Adrenal gland (tissue), 19 donors: Measurements from ENCODE around the gene CT83. TPM values are rescaled to one million over a fixed set of nuclear protein-coding genes. Genes with fewer than 3 reads are reported as not detected.

ENCODE experiments used
- DNase-seq, 7 donors: peaks; one replicate each; pipeline ENCODE4 v3.0.0-alpha.2; 2019 to 2020
- H3K27ac ChIP-seq, 5 donors: fragments of 200-600 bp; sonication (generic) in 4 of 5; 1 replicate in 3 of 5; 2 replicates in 2 of 5; pipeline versions ENCODE4 v1.5.1 to v1.8.0; 2016 to 2020; ENCODE audit warnings: mild to moderate bottlenecking in 1 of 5
- H3K27me3 ChIP-seq: fragments of 200-600 bp; 2 replicates; pipeline ENCODE4 v1.8.0; 2021
- H3K36me3 ChIP-seq, 2 donors: fragments of 200-600 bp; replicated peaks in 1 of 2; 1 replicate in 1 of 2; 2 replicates in 1 of 2; pipeline versions ENCODE4 v1.5.1 to v1.8.0; 2018 to 2022
- H3K4me1 ChIP-seq, 2 donors: fragments of 200-600 bp; replicated peaks in 1 of 2; 1 replicate in 1 of 2; 2 replicates in 1 of 2; pipeline versions ENCODE4 v1.5.1 to v1.8.0; 2018 to 2021
- H3K4me3 ChIP-seq, 4 donors: fragments of 200-600 bp; sonication (generic) in 3 of 4; one replicate each; pipeline ENCODE4 v1.5.1; 2016 to 2018
- H3K9me3 ChIP-seq, 3 donors: fragments of 200-600 bp; sonication (generic) in 1 of 3; replicated peaks in 1 of 3; 1 replicate in 2 of 3; 2 replicates in 1 of 3; pipeline versions ENCODE4 v1.5.1 to v1.8.0; 2016 to 2021
- CTCF ChIP-seq, 6 experiments: fragments of 450-650 bp in 4 of 6; fragments of 200-600 bp in 2 of 6; sonication (generic) in 1 of 6; IDR thresholded peaks; 1 replicate in 5 of 6; 2 replicates in 1 of 6; pipeline versions ENCODE4 v1.5.1 to v1.8.0; 2016 to 2021; ENCODE audit warnings: antibody characterized with exemption in 6 of 6, mild to moderate bottlenecking in 2 of 6, moderate library complexity in 1 of 6
- POLR2A ChIP-seq, 2 donors: fragments of 450-650 bp; IDR thresholded peaks; one replicate each; pipeline ENCODE4 v1.6.1; 2017; ENCODE audit warnings: antibody characterized with exemption in 2 of 2, mild to moderate bottlenecking in 2 of 2, moderate library complexity in 1 of 2
- WGBS, 4 donors: extraction: QIAGEN DNeasy Blood & Tissue Kit in 2 of 4; methylation state at CpG; one replicate each; pipeline versions ENCODE4 v1.1.5 to v1.1.7; 2013 to 2017; 5-methylcytosine and 5-hydroxymethylcytosine counted together
- intact Hi-C, 2 donors: fragments of 100-400 bp; cut with DNase I; formaldehyde crosslinking; loops; one replicate each; pipeline versions ENCODE4 v1.14.1 to v1.15.0; 2022 to 2023
- long read RNA-seq, 10 donors: library from polyadenylated mRNA in 3 of 10; unstranded in 2 of 10; stranded (forward) in 1 of 10; transcript quantifications; one replicate each; pipeline ENCODE4 v2.0.0 and lab custom pipeline, GENCODE V29; 2021 to 2026
- polyA plus RNA-seq, 3 donors: library from polyadenylated mRNA; stranded (reverse); fragments of 200-250 nt in 2 of 3; fragments of 350-450 nt in 1 of 3; fragmentation: Illumina TruSeq in 1 of 3; extraction: RNeasy Lipid Tissue Mini Kit (QIAGEN cat#74804) in 1 of 3; gene quantifications; one replicate each; pipeline ENCODE4 v1.2.3, GENCODE V29; 2013 to 2014
- total RNA-seq, 9 donors: library from RNA; depleted of rRNA in 4 of 9; stranded (reverse); fragments of >200 nt in 4 of 9; fragments of 120-200 nt in 1 of 9; fragmentation: NEBNext Ultra II Directional in 1 of 9; extraction: Animal tissue kit (Norgen Biotek cat#: 25700) in 1 of 9; gene quantifications; one replicate each; pipeline versions ENCODE4 v1.1.0 to v1.2.4, GENCODE V29; 2013 to 2023
- donor health status: healthy with polysubstance abuse.
- donor health status: Bipolar disorder and iron deficiency.
- donor health status: DM: yes; HTN: yes; CAD: no.
- donor health status: DM: no; HTN: no; CAD: no.
- donor health status: DM: no; HTN: no; CAD: no.
- donor health status: DM: yes; HTN: yes; CAD: no.

Gene CT83
- total RNA-seq (not detected), polyA plus RNA-seq (not detected)
- long read RNA-seq, donor 1, result 0 reads
- long read RNA-seq, donor 2, result 0 reads
- long read RNA-seq, donor 3, result 0 reads
- long read RNA-seq, donor 4, result 0 reads
- long read RNA-seq, donor 5, result 0 reads
- long read RNA-seq, donor 6, result 0 reads
- long read RNA-seq, donor 7, result 0 reads
- long read RNA-seq, donor 8, result 0 reads
- long read RNA-seq, donor 9, result 0 reads
- long read RNA-seq, donor 10, result 0 reads

DNA sequence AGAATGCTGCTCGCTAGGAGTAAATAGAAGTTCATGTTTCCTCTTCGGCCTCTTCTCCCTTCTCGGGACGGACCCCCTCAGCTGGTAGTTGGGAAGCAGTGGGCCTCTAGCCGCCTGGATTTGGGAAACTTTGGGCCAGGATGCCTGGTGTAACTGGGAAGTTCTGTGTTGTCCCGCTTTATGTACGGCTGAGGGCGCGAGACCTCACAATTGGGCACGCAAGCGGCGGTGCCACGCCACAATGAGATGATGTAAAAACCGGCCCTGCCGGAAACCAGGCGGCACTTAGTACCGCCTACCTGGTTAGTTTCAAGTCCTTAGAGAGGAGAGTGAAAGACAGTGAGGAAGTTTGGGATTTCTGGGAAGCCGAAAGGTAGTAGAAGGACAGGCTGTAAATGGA is at the start of gene CT83:
Gene CT83, minus strand, starts transcription at position 155 of the 400 bp plus-strand sequence. Its CDS starts 120 bp downstream, at position 35.
- intact Hi-C loops, result no loop called here

GRCh38 chrX:116499780-116500179 is 37.0 kb upstream of the CT83 start:
- H3K4me3 ChIP-seq, result no peak overlapping the region
- H3K27ac ChIP-seq, result no peak overlapping the region
- intact Hi-C loops, result no loop called here
- peaks cover 3% of the 10 kb centered on the region for H3K27me3 ChIP-seq
- no peak for DNase-seq
- no peaks in the 10 kb centered on the region for H3K36me3 ChIP-seq
- TF ChIP-seq CTCF (IDR thresholded peaks at IDR 0.05), result no peak
- TF ChIP-seq POLR2A (IDR thresholded peaks at IDR 0.05), result no peak
- H3K9me3 ChIP-seq, result no peaks in the 10 kb centered on the region
- H3K4me1 ChIP-seq, result no peaks in the 10 kb centered on the region

More for the DNA sequence above, at the start of gene CT83:
- WGBS, 4 donors, result 74 to 90% (median 83%) methylated on average over 15 to 18 of the region's 18 CpGs
- Histone ChIP-seq H3K27ac (no peak within 1 kb of the TSS), H3K27me3 (no peaks in the 10 kb centered on the region), H3K4me1 (no peaks in the 10 kb centered on the region), H3K36me3 (no peaks in the 10 kb centered on the region), H3K4me3 (no peak within 1 kb of the TSS), H3K9me3 (no peaks in the 10 kb centered on the region)
- TF ChIP-seq POLR2A (IDR thresholded peaks at IDR 0.05) (no peak), CTCF (IDR thresholded peaks at IDR 0.05) (no peak)
- DNase-seq, result no peak

DNA sequence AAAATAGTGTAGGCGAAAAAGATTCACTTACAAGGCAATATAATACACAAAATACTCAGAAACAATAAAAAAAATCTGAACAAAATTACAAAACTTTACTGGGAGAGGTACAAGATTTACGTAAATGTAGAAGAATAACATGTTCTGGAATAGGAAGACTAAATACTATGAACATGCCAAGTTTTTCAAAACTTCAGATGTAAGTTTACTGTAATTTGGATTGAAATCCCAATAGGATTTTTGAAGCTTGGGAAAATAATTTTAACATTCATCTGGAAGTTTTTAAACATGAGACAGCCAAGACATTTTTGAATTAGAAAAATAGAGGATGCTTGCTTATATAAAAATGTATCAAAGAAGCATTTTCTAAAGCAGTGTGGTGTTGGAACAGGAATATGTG is 30.5 kb upstream of the CT83 start:
- no peak for DNase-seq
- TF ChIP-seq POLR2A (IDR thresholded peaks at IDR 0.05) (no peak), CTCF (IDR thresholded peaks at IDR 0.05) (no peak)
- intact Hi-C loops, result no loop called here
- no peaks in the 10 kb centered on the region for H3K36me3 ChIP-seq
- no peak overlapping the region for H3K27ac ChIP-seq
- H3K9me3 ChIP-seq, result no peaks in the 10 kb centered on the region
- H3K4me3 ChIP-seq, result no peak overlapping the region
- WGBS, 4 donors, result 55 to 71% (median 59%) methylated on average over 2 of the region's 2 CpGs
- no peaks in the 10 kb centered on the region for H3K27me3 ChIP-seq
- no peaks in the 10 kb centered on the region for H3K4me1 ChIP-seq

GRCh38 chrX:116490104-116490503 is 27.3 kb upstream of the CT83 start:
- Histone ChIP-seq H3K4me1 (no peaks in the 10 kb centered on the region), H3K27me3 (no peaks in the 10 kb centered on the region), H3K9me3 (no peaks in the 10 kb centered on the region), H3K27ac (no peak overlapping the region), H3K4me3 (no peak overlapping the region), H3K36me3 (no peaks in the 10 kb centered on the region)
- intact Hi-C loops, result no loop called here
- TF ChIP-seq POLR2A (IDR thresholded peaks at IDR 0.05) (no peak), CTCF (IDR thresholded peaks at IDR 0.05) (peak in 3 of 6 experiments; percentile 6 to 43 (median 17))
- no peak for DNase-seq
